ENCODE results near the gene FBXW11. TPM values are rescaled to one million over a fixed set of nuclear protein-coding genes. Genes with fewer than 3 reads are reported as not detected.

The FBXW11 gene
- total and polyA plus RNA-seq, 2 of the 13 experiments (the other 11 are each of a cell fraction or from before 2014, with no cell fraction given), result 31.7 to 53.6 TPM

DNA sequence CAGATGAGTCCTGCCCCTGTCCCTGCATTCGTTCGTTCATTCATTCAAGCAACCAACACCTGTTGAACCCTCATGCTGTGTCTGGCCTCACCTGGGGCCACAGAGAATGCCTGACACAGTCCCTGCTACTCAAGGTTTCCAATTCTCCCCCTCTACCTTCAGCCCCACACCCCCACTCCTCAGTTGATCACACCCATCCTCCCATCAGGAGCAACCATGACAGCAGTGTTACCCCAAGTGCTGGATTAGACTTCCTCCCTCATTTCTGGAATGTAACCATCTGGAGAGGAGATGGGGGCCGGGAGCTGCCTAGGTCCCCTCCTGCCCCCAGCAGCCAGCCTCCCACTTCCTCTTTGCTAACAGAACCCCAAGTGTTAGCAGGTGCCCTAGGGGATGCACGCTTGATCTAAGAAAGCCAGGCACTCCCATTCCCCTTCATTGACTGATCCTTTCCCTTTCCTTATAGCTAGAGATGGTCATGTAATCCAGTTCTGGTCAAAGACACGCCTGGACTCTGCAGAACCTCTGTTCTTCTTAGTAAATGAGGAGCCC lies 163.6 kb downstream of the FBXW11 start:
- H4K20me1 ChIP-seq (ENCODE audit: insufficient read depth, low read length), result no peaks in the 10 kb centered on the region
- POLR2A ChIA-PET, result no interaction called here
- H3K4me3 ChIP-seq (replicated peaks in 1 of 3; ENCODE audit: insufficient read depth in 1 of 3, low read depth in 2 of 3, low read length in 3 of 3), result no peak overlapping the region
- no peaks in the 10 kb centered on the region for H3K9me3 ChIP-seq (ENCODE audit: low read length)
- 72% methylated on average over 5 of the region's 5 CpGs for WGBS (ENCODE audit: low lambda C conversion rate)
- no peaks in the 10 kb centered on the region for H3K79me2 ChIP-seq (ENCODE audit: insufficient read depth, low read length)
- no peak overlapping the region for H2AFZ ChIP-seq (ENCODE audit: low read length)
- no peak for ATAC-seq
- CTCF ChIA-PET (ENCODE audit: low intra/inter-chr PET ratio, low total read pairs), result no interaction called here
- H3K27ac ChIP-seq (ENCODE audit: extremely low read length, insufficient read depth, low read length), result no peak overlapping the region
- DNase-seq (ENCODE audit: low spot score), result no peak
- no peak overlapping the region for H3K9ac ChIP-seq (ENCODE audit: insufficient read depth, low read depth, low read length)
- H3K36me3 ChIP-seq (replicated peaks in 1 of 2; ENCODE audit: control insufficient read depth in 1 of 2, insufficient read depth in 2 of 2, low read length in 2 of 2), result no peaks in the 10 kb centered on the region
- no peaks in the 10 kb centered on the region; a peak in 1 of 5 replicates for H3K27me3 ChIP-seq (ENCODE audit: control insufficient read depth in 1 of 2, insufficient read depth in 2 of 2, low read length in 2 of 2)
- BruUV-seq (replicated peaks), result no TSS peak
- TF ChIP-seq, protein P1, sequence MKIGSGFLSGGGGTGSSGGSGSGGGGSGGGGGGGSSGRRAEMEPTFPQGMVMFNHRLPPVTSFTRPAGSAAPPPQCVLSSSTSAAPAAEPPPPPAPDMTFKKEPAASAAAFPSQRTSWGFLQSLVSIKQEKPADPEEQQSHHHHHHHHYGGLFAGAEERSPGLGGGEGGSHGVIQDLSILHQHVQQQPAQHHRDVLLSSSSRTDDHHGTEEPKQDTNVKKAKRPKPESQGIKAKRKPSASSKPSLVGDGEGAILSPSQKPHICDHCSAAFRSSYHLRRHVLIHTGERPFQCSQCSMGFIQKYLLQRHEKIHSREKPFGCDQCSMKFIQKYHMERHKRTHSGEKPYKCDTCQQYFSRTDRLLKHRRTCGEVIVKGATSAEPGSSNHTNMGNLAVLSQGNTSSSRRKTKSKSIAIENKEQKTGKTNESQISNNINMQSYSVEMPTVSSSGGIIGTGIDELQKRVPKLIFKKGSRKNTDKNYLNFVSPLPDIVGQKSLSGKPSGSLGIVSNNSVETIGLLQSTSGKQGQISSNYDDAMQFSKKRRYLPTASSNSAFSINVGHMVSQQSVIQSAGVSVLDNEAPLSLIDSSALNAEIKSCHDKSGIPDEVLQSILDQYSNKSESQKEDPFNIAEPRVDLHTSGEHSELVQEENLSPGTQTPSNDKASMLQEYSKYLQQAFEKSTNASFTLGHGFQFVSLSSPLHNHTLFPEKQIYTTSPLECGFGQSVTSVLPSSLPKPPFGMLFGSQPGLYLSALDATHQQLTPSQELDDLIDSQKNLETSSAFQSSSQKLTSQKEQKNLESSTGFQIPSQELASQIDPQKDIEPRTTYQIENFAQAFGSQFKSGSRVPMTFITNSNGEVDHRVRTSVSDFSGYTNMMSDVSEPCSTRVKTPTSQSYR (CRISPR knock-in tag; IDR thresholded peaks at IDR 0.05; ENCODE audit: borderline replicate concordance), result no peak
- TF ChIP-seq PCBP2 (optimal IDR thresholded peaks at IDR 0.05; ENCODE audit: low read depth, low read length, poor library complexity, severe bottlenecking) (no peak), ZNF274 (CRISPR knock-in tag; IDR thresholded peaks at IDR 0.05) (no peak), TRIM24 (CRISPR knock-in tag; IDR thresholded peaks at IDR 0.05) (no peak)
- intact Hi-C loops (cut with micrococcal nuclease; ENCODE audit: unreplicated experiment) (no loop called here), in situ Hi-C loops (cut with HindIII; ENCODE audit: extremely low pct_ligation_motif_present, low pct_unique_long_range_greater_than_20kb) (no loop called here)
- no peaks in the 10 kb centered on the region for H3K4me1 ChIP-seq (ENCODE audit: insufficient read depth, low read length)
- FAIRE-seq, result no peak
- no peak overlapping the region for H3K4me2 ChIP-seq (ENCODE audit: low read depth, low read length)

Measured in HepG2 (cell line).